HL-60 (cell line): ENCODE measurements around the gene CRB1.

ENCODE experiments used
- CTCF ChIP-seq: IDR thresholded peaks from one replicate; pipeline ENCODE4 v1.5.1; 2011; ENCODE audit warnings: low read length, control low read depth, inconsistent platforms; ENCODE audit not compliant: insufficient read depth
- GABPA ChIP-seq: IDR thresholded peaks from 2 replicates; pipeline ENCODE4 v1.6.1; 2012; ENCODE audit warnings: low read depth
- POLR2AphosphoS5 ChIP-seq: IDR thresholded peaks from 2 replicates; pipeline ENCODE4 v1.6.1; 2012; ENCODE audit warnings: low read depth

- TF ChIP-seq CTCF (no peak), POLR2AphosphoS5 (no peak), GABPA (no peak)
Observed at GRCh38 chr1:197435224-197435623, 167.2 kb downstream of the CRB1 start.
